VCaP (cell line): ENCODE results near the gene BTBD2.
"Not testable (repeated sequence)": the region's sequence is repeated elsewhere in the genome, so short reads cannot be mapped to it uniquely, and the experiment has no call there.

Experiments
- H3K27ac ChIP-seq: fragments of 450-650 bp; 2 replicates; pipeline ENCODE4 v1.5.1; 2017
- CTCF ChIP-seq: fragments of 450-650 bp; conservative IDR thresholded peaks from 2 replicates; pipeline ENCODE4 v1.5.1; 2017; ENCODE audit warnings: mild to moderate bottlenecking, moderate library complexity

Gene BTBD2

GRCh38 chr19:1997353-1998233 is 17.9 kb downstream of the BTBD2 start:
- H3K27ac ChIP-seq: no peak overlapping the region
- no peak for TF ChIP-seq CTCF

- H3K27ac ChIP-seq: no peak overlapping the region
- TF ChIP-seq CTCF: no peak
These were observed 22.7 kb downstream of the BTBD2 start for GRCh38 chr19:1992759-1993260.

GRCh38 chr19:1991018-1991913 is 24.2 kb downstream of the BTBD2 start:
- H3K27ac ChIP-seq: no peak overlapping the region
- TF ChIP-seq CTCF: no peak

- TF ChIP-seq CTCF: no peak
- no peak overlapping the region for H3K27ac ChIP-seq
These were observed 25.1 kb downstream of the BTBD2 start for GRCh38 chr19:1990230-1991017.

- no peak overlapping the region for H3K27ac ChIP-seq
- TF ChIP-seq CTCF: no peak
These were observed 25.8 kb downstream of the BTBD2 start for GRCh38 chr19:1989513-1990229.

GRCh38 chr19:1988464-1988863 is 27.1 kb downstream of the BTBD2 start:
- not testable (repeated sequence) for H3K27ac ChIP-seq
